ENCODE results near the gene ACBD4.

- TF ChIP-seq EZH2phosphoT487 (IDR thresholded peaks at IDR 0.05; ENCODE audit: insufficient read depth, low read depth) (no peak), EZH2 (IDR thresholded peaks at IDR 0.05; ENCODE audit: insufficient read depth, poor library complexity, severe bottlenecking) (no peak)
These were observed 2.2 kb downstream of the ACBD4 start for GRCh38 chr17:45137561-45138305.

Data from GM23248 (cell line).